Astrocyte (in vitro differentiated cells and primary cell): ENCODE measurements around the gene ERC1. TPM values are rescaled to one million over a fixed set of nuclear protein-coding genes. Genes with fewer than 3 reads are reported as not detected.

ENCODE experiments used
- DNase-seq: peaks from one replicate; pipeline ENCODE4 v3.0.0-alpha.2; 2010; ENCODE audit warnings: low read depth
- FAIRE-seq: peaks from 2 replicates; lab custom pipeline; 2011; peaks lifted over from hg19 to GRCh38; lab: Jason Lieb, UNC
- H2AFZ ChIP-seq: 2 replicates; pipeline ENCODE4 v1.6.0; 2012; ENCODE audit warnings: low read depth, low read length, inconsistent platforms
- H3K27ac ChIP-seq: 2 replicates; pipeline ENCODE4 v1.5.1; 2011; ENCODE audit warnings: low read depth, low read length, inconsistent platforms
- H3K27me3 ChIP-seq: 2 replicates; pipeline ENCODE4 v1.6.0; 2011; ENCODE audit warnings: low read length, inconsistent platforms; ENCODE audit not compliant: insufficient read depth
- H3K36me3 ChIP-seq: 2 replicates; pipeline ENCODE4 v1.5.1; 2011; ENCODE audit warnings: low read length, inconsistent platforms; ENCODE audit not compliant: insufficient read depth
- H3K4me1 ChIP-seq: 2 replicates; pipeline ENCODE4 v1.5.1; 2011; ENCODE audit warnings: low read length, inconsistent platforms; ENCODE audit not compliant: insufficient read depth
- H3K4me2 ChIP-seq: 2 replicates; pipeline ENCODE4 v1.6.0; 2012; ENCODE audit warnings: low read length, inconsistent platforms
- H3K4me3 ChIP-seq: 2 replicates; pipeline ENCODE4 v1.5.1; 2011; ENCODE audit warnings: low read depth, mild to moderate bottlenecking, low read length, inconsistent platforms; ENCODE audit not compliant: insufficient read depth
- H3K79me2 ChIP-seq: 2 replicates; pipeline ENCODE4 v1.6.0; 2012; ENCODE audit warnings: mild to moderate bottlenecking, low read length, inconsistent platforms; ENCODE audit not compliant: insufficient read depth
- H3K9ac ChIP-seq: 2 replicates; pipeline ENCODE4 v1.6.0; 2012; ENCODE audit warnings: mild to moderate bottlenecking, low read length, inconsistent platforms
- H3K9me3 ChIP-seq: 2 replicates; pipeline ENCODE4 v1.5.1; 2012; ENCODE audit warnings: low read depth, mild to moderate bottlenecking, low read length, inconsistent platforms; ENCODE audit not compliant: insufficient read depth
- H4K20me1 ChIP-seq: 2 replicates; pipeline ENCODE4 v1.6.0; 2012; ENCODE audit warnings: low read length, inconsistent platforms; ENCODE audit not compliant: insufficient read depth
- H3K27ac Mint-ChIP-seq: one replicate; pipeline ENCODE4 v1.8.0; 2021; ENCODE audit warnings: mild to moderate bottlenecking, mixed read lengths; ENCODE audit not compliant: unreplicated experiment
- H3K27me3 Mint-ChIP-seq: one replicate; pipeline ENCODE4 v1.8.0; 2021; ENCODE audit warnings: low read depth, mixed read lengths; ENCODE audit not compliant: unreplicated experiment
- H3K36me3 Mint-ChIP-seq: one replicate; pipeline ENCODE4 v1.8.0; 2021; ENCODE audit warnings: low read depth, mixed read lengths; ENCODE audit not compliant: unreplicated experiment
- H3K4me1 Mint-ChIP-seq: one replicate; pipeline ENCODE4 v1.8.0; 2021; ENCODE audit warnings: low read depth, mixed read lengths; ENCODE audit not compliant: unreplicated experiment
- H3K4me3 Mint-ChIP-seq: one replicate; pipeline ENCODE4 v1.8.0; 2021; ENCODE audit warnings: mild to moderate bottlenecking, moderate library complexity, mixed read lengths; ENCODE audit not compliant: unreplicated experiment
- H3K9me3 Mint-ChIP-seq: one replicate; pipeline ENCODE4 v1.8.0; 2021; ENCODE audit warnings: mild to moderate bottlenecking, mixed read lengths; ENCODE audit not compliant: unreplicated experiment
- CTCF ChIP-seq: IDR thresholded peaks from 2 replicates; pipeline ENCODE4 v1.5.1; 2011; ENCODE audit warnings: low read depth, mild to moderate bottlenecking, inconsistent platforms, low read length, moderate library complexity; ENCODE audit not compliant: insufficient read depth
- EZH2 ChIP-seq: IDR thresholded peaks from 2 replicates; pipeline ENCODE4 v1.6.1; 2012; ENCODE audit warnings: mild to moderate bottlenecking, low read length, inconsistent platforms; ENCODE audit not compliant: insufficient read depth
- total RNA-seq: library from RNA; stranded (reverse); gene quantifications from 2 replicates; pipeline ENCODE4 v1.2.1, GENCODE V29; 2021

ERC1 gene
- total RNA-seq, 1 donor from 2014 or later = 67.1 TPM

- no peak overlapping the region for H2AFZ ChIP-seq
- no peaks in the 10 kb centered on the region for H3K27me3 Mint-ChIP-seq
- H3K9me3 Mint-ChIP-seq = peaks cover 8% of the 10 kb centered on the region
- DNase-seq (no peak), FAIRE-seq (no peak)
- H3K27ac ChIP-seq = no peak overlapping the region
- H3K4me3 Mint-ChIP-seq = no peak overlapping the region
- no peak overlapping the region for H3K9ac ChIP-seq
- no peaks in the 10 kb centered on the region for H3K4me1 Mint-ChIP-seq
- no peaks in the 10 kb centered on the region for H3K79me2 ChIP-seq
- peaks cover 24% of the 10 kb centered on the region for H3K36me3 Mint-ChIP-seq
- no peak overlapping the region for H3K27ac Mint-ChIP-seq
- no peaks in the 10 kb centered on the region for H3K36me3 ChIP-seq
- no peak overlapping the region for H3K4me3 ChIP-seq
- no peaks in the 10 kb centered on the region for H4K20me1 ChIP-seq
- TF ChIP-seq CTCF = no peak
- TF ChIP-seq EZH2 = no peak
- peaks cover 2% of the 10 kb centered on the region for H3K9me3 ChIP-seq
- no peak overlapping the region for H3K4me2 ChIP-seq
- H3K27me3 ChIP-seq = no peaks in the 10 kb centered on the region
- H3K4me1 ChIP-seq = no peaks in the 10 kb centered on the region
These were observed 400.7 kb downstream of the ERC1 start for GRCh38 chr12:1391722-1392121.

- H3K27me3 ChIP-seq = no peaks in the 10 kb centered on the region
- no peak overlapping the region for H3K4me2 ChIP-seq
- Mint-ChIP-seq H3K27ac (no peak overlapping the region), H3K9me3 (peaks cover 7% of the 10 kb centered on the region), H3K36me3 (peaks cover 16% of the 10 kb centered on the region), H3K27me3 (no peaks in the 10 kb centered on the region), H3K4me3 (no peak overlapping the region), H3K4me1 (no peaks in the 10 kb centered on the region)
- no peak for DNase-seq
- H2AFZ ChIP-seq = no peak overlapping the region
- H3K36me3 ChIP-seq = no peaks in the 10 kb centered on the region
- no peaks in the 10 kb centered on the region for H3K79me2 ChIP-seq
- H3K9me3 ChIP-seq = peaks cover 2% of the 10 kb centered on the region
- TF ChIP-seq CTCF (no peak), EZH2 (no peak)
- no peaks in the 10 kb centered on the region for H4K20me1 ChIP-seq
- FAIRE-seq = no peak
- no peak overlapping the region for H3K27ac ChIP-seq
- H3K9ac ChIP-seq = no peak overlapping the region
- H3K4me3 ChIP-seq = no peak overlapping the region
- H3K4me1 ChIP-seq = no peaks in the 10 kb centered on the region
These were observed 404.5 kb downstream of the ERC1 start for GRCh38 chr12:1395421-1395955.

- no peaks in the 10 kb centered on the region for H3K27me3 Mint-ChIP-seq
- H3K4me3 Mint-ChIP-seq = no peak overlapping the region
- Histone ChIP-seq H3K9ac (no peak overlapping the region), H2AFZ (no peak overlapping the region), H3K4me3 (no peak overlapping the region), H3K4me1 (no peaks in the 10 kb centered on the region), H4K20me1 (no peaks in the 10 kb centered on the region), H3K36me3 (no peaks in the 10 kb centered on the region), H3K27ac (no peak overlapping the region), H3K4me2 (no peak overlapping the region), H3K79me2 (no peaks in the 10 kb centered on the region), H3K9me3 (no peaks in the 10 kb centered on the region), H3K27me3 (no peaks in the 10 kb centered on the region)
- TF ChIP-seq EZH2 = no peak
- TF ChIP-seq CTCF = no peak
- H3K9me3 Mint-ChIP-seq = no peaks in the 10 kb centered on the region
- no peaks in the 10 kb centered on the region for H3K4me1 Mint-ChIP-seq
- DNase-seq (no peak), FAIRE-seq (no peak)
- H3K36me3 Mint-ChIP-seq = no peaks in the 10 kb centered on the region
- no peak overlapping the region for H3K27ac Mint-ChIP-seq
These were observed 407.6 kb downstream of the ERC1 start for GRCh38 chr12:1398673-1399072.
